ENCODE results near the gene SERPINB6. TPM values are rescaled to one million over a fixed set of nuclear protein-coding genes. Genes with fewer than 3 reads are reported as not detected.

SERPINB6 gene
- total RNA-seq, 2 experiments from 2014 or later, result 9.1 to 14.3 TPM

DNA sequence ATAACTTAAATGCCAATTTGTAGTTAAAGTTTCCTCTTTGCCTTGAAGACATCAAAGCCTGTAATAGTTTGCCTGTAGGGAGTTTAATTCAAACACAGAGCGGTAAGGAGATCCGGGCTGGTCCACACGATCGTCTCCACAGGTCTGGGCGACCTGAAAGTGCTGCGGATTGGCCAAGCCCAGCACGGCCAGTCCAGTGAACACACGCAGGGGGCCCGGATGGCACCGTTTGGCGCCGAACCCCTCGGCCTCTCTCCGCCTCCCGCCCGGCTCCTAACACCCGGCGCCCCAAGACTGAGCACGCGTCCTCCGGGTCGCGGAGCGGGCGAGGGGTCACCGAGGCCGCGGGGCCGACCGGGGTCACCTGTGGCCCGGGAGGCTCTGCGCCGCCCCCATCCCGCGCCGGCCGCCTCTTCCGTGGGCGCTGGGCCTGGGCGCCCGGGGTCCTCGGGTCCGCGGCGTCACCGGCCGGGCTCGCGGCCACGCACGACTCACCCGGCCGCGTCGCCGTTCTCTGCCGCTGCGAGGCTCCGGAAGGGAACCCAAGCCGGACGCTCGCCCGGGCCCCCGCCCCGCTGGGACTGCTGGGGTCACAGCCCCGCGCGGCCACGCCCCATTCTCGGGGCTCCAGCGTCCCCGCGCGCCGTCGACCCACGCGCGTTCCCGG is 481 bp downstream of the SERPINB6 start:
- CTCF ChIA-PET, result interaction anchor here (0.6 to 1.6 kb wide), 4 partner anchors 15 to 19 kb away, joined by 3 to 5 read pairs (median 4); no protein-coding TSS in a partner anchor
- peaks cover 29% of the 10 kb centered on the region for H3K4me1 Mint-ChIP-seq
- peak overlapping the region; percentile 79 for H3K4me3 Mint-ChIP-seq

DNA sequence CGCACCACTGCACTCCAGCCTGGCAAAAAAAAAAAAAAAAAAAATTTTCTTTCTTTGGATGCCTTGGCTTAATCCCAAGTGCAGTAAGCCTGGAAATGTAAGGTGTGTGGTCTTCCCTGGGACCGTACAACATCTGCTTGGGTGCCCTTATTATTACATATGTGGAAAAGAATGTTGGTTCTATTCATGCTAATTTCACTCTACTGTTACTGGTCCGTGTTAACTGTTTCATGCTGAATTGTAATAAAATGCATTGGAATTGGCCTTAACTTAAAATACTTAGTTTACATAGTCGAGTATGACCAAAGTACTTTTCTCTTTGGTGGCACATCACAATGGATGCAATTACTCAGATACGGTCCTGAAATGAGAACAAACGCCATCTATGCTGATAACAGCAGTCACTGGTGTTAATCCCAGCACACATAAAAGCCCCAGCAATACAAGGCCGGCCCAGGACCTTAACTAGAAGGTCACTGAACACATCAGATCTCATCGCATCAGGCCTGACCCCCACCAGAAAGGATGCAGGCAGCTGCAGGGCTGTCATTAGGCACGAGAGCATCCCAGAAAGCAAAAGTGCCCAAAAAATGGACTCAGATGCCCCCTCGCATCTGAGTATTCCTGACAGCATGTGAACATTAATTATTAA is 1.2 kb downstream of the SERPINB6 start:
- H3K27me3 Mint-ChIP-seq, result peaks cover 38% of the 10 kb centered on the region
- ChIA-PET CTCF (no interaction called here), POLR2A (no interaction called here)
- peak overlapping the region; percentile 79 for H3K4me3 Mint-ChIP-seq
- H3K36me3 Mint-ChIP-seq (ENCODE audit: low read depth), result peaks cover 7% of the 10 kb centered on the region
- H3K9me3 Mint-ChIP-seq, result peaks cover 2% of the 10 kb centered on the region
- peaks cover 26% of the 10 kb centered on the region for H3K4me1 Mint-ChIP-seq
- DNase-seq, result no peak
- peak overlapping the region; percentile 86 for H3K27ac Mint-ChIP-seq

More for the DNA sequence above, 481 bp downstream of the SERPINB6 start:
- POLR2A ChIA-PET, result no interaction called here
- DNase-seq, result peak; percentile 31
- Mint-ChIP-seq H3K36me3 (ENCODE audit: low read depth) (peaks cover 7% of the 10 kb centered on the region), H3K27ac (peak overlapping the region; percentile 86), H3K9me3 (peaks cover 2% of the 10 kb centered on the region), H3K27me3 (peaks cover 38% of the 10 kb centered on the region)

DNA sequence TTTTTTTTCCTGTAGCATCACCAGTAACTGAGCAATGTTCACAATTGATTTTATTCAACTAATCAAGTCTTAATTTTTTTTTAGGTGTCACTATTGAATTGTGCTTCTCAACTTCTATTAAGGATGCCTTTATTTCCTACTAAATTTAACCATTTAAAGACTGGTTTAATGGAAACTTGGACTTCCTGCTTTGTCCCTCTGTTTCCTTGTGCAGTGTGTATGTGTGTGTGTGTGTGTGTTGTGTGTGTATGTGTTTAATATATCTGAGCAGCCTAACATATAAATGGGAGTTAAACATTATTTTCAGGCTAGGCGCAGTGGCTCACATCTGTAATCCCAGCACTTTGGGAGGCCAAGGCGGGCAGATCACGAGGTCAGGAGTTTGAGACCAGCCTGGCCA is 1.8 kb downstream of the SERPINB6 start:
- Mint-ChIP-seq H3K4me3 (no peak overlapping the region), H3K27me3 (peaks cover 38% of the 10 kb centered on the region), H3K36me3 (ENCODE audit: low read depth) (peaks cover 7% of the 10 kb centered on the region), H3K27ac (no peak overlapping the region), H3K9me3 (peaks cover 2% of the 10 kb centered on the region), H3K4me1 (peaks cover 26% of the 10 kb centered on the region)
- DNase-seq, result no peak
- POLR2A ChIA-PET, result no interaction called here
- CTCF ChIA-PET, result no interaction called here

DNA sequence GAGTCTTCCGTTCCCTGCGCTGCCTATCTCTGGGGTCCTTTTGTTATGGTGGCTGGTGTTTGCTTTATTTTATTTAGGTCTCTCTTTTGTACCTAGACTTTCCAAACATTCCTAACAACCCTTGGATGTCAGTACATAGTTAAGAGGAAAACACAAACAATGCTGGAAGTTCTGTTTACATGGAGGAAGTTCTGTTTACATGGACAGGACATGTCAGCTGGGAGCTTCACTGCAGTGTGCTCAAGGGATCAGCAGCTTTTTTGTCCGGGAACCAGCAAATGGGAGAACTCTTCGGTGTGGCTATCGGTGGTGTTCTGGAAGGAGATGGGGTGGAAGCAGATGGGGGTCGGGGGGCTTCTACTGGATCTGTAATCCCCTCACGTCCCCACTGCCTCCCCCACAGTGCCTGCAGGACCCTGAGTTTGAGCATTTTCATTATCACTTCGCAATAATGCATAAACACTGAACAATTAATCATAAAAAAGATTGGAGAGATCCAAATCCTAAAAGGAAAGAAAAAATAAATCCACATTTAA is 2.7 kb downstream of the SERPINB6 start:
- no peak for DNase-seq
- Mint-ChIP-seq H3K27ac (no peak overlapping the region), H3K4me1 (peaks cover 26% of the 10 kb centered on the region), H3K9me3 (peaks cover 2% of the 10 kb centered on the region), H3K4me3 (no peak overlapping the region), H3K36me3 (ENCODE audit: low read depth) (peaks cover 5% of the 10 kb centered on the region), H3K27me3 (peaks cover 36% of the 10 kb centered on the region)
- ChIA-PET CTCF (no interaction called here), POLR2A (no interaction called here)

DNA sequence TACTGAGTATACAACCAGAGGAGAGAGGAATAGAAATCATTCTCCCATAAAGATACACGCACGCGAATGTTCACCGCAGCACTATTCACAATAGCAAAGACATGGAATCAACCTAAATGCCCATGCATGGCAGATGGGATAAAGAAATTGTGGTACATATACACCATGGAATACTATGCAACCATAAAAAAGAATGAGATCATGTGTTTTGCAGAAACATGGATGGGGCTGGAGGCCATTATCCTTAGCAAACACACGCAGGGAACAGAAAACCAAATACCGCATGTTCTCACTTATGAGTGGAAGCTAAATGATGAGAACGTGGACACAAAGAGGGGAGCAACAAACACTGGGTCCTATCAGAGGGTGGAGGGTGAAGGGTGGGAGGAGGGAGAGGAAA is 3.4 kb downstream of the SERPINB6 start:
- POLR2A ChIA-PET, result no interaction called here
- Mint-ChIP-seq H3K4me3 (no peak overlapping the region), H3K27me3 (peaks cover 30% of the 10 kb centered on the region), H3K4me1 (peaks cover 24% of the 10 kb centered on the region), H3K9me3 (no peaks in the 10 kb centered on the region), H3K27ac (no peak overlapping the region), H3K36me3 (ENCODE audit: low read depth) (peaks cover 2% of the 10 kb centered on the region)
- no peak for DNase-seq
- CTCF ChIA-PET, result no interaction called here

DNA sequence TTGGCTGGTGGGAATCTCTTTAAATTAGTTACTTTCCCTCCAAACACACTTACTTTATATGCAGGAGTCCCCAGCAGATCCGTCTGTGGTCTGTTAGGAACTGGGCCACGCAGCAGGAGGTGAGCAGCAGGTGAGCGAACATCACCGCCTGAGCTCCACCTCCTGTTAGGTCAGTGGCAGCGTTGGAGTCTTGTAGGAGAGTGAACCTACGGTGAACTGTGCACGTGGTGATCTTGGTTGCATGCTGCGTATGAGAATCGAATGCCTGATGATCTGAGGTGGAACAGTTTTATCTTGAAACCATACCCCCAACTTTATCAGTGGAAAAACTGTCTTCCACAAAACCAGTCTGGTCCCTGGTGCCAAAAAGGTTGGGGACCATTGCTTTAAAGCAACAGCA is 5.0 kb downstream of the SERPINB6 start:
- no peak overlapping the region for H3K4me3 Mint-ChIP-seq
- POLR2A ChIA-PET, result interaction anchor here (0.6 kb wide), 1 partner anchor 794 kb away, joined by 8 read pairs; no protein-coding TSS in a partner anchor
- H3K4me1 Mint-ChIP-seq, result peaks cover 11% of the 10 kb centered on the region
- no peaks in the 10 kb centered on the region for H3K9me3 Mint-ChIP-seq
- no peak overlapping the region for H3K27ac Mint-ChIP-seq
- H3K36me3 Mint-ChIP-seq (ENCODE audit: low read depth), result no peaks in the 10 kb centered on the region
- peaks cover 20% of the 10 kb centered on the region for H3K27me3 Mint-ChIP-seq
- DNase-seq, result no peak
- CTCF ChIA-PET, result interaction anchor here (0.9 to 2.0 kb wide), 4 partner anchors 9 to 175 kb away, joined by 3 to 7 read pairs (median 4); no protein-coding TSS in a partner anchor

DNA sequence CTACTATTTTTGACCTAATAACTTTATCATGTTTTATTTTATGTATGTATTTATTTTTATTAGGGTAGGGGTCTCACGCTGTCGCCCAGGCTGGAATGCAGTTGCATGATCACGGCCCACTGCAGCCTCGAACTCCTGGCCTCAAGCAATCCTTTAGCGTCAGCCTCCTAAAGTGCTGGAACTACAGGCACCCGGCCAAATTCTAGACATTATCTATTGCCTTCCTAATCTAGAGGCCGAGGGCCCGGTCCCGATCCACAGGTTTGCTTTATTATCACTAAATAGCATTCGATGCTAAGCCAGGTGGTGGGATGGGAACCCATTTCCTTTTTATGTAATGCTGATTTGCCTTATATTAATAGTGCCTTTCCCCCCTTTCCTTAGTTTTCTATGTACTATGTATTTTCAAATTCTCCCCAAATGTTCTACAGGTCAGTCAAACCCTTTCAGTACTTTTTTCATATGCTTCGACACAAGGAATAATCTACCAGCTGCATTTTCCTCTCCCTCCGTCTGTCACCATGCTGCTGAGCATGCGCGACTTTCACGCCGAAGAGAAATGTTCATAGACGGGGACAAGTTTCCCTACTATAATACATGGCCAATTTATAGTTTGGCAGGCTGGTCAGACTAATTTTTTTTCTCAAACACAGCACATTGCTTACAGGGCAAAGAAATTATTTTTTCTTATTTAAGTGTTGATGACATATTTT is 6.4 kb downstream of the SERPINB6 start:
- H3K27ac Mint-ChIP-seq, result no peak overlapping the region
- peaks cover 15% of the 10 kb centered on the region for H3K27me3 Mint-ChIP-seq
- ChIA-PET POLR2A (no interaction called here), CTCF (interaction anchor here (2.0 kb wide), 1 partner anchor 12 kb away, joined by 7 read pairs; no protein-coding TSS in a partner anchor)
- no peak for DNase-seq
- no peak overlapping the region for H3K4me3 Mint-ChIP-seq
- no peaks in the 10 kb centered on the region for H3K9me3 Mint-ChIP-seq
- peaks cover 3% of the 10 kb centered on the region for H3K4me1 Mint-ChIP-seq
- H3K36me3 Mint-ChIP-seq (ENCODE audit: low read depth), result no peaks in the 10 kb centered on the region

DNA sequence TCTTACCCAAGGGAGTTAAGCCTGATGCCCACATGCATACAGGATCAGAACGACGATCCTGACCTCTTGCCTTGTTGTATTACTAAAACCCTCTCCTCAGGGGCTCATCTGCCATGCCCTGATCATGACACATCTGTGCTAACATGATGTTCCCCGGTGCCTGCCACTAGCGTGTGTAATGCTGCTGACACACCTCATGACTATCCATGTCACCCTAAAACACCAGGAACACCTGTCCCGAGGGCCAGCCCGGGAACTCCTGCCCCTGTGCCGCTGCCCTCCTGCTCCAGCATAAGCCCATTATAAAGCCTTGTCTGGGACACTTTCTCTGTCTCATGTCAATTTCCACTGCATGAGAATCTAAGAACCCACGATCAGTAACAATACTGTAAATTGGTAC is 7.6 kb downstream of the SERPINB6 start:
- Mint-ChIP-seq H3K36me3 (ENCODE audit: low read depth) (no peaks in the 10 kb centered on the region), H3K4me1 (no peaks in the 10 kb centered on the region), H3K9me3 (no peaks in the 10 kb centered on the region), H3K27ac (no peak overlapping the region), H3K27me3 (peaks cover 9% of the 10 kb centered on the region), H3K4me3 (no peak overlapping the region)
- POLR2A ChIA-PET, result no interaction called here
- CTCF ChIA-PET, result no interaction called here
- DNase-seq, result no peak

DNA sequence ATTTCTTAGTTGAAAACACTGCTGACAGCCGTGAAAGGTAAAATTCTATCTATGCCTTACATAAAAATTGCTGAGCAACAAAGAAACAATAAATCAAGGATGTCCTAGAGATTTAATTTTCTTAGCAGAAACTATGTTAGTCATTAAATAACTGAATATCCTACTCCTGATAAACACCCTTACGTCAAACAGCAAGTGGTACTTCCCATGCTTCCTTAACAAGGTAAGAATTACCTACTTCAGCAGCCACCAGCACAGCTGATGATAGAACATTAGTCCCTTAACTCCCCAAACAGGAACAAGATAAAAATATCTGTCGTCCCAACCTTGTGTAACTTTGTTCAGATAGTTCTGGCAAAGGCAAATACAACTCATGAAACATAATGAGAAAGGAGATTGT is 8.7 kb downstream of the SERPINB6 start:
- Mint-ChIP-seq H3K27me3 (no peaks in the 10 kb centered on the region), H3K9me3 (no peaks in the 10 kb centered on the region)
- POLR2A ChIA-PET, result no interaction called here

DNA sequence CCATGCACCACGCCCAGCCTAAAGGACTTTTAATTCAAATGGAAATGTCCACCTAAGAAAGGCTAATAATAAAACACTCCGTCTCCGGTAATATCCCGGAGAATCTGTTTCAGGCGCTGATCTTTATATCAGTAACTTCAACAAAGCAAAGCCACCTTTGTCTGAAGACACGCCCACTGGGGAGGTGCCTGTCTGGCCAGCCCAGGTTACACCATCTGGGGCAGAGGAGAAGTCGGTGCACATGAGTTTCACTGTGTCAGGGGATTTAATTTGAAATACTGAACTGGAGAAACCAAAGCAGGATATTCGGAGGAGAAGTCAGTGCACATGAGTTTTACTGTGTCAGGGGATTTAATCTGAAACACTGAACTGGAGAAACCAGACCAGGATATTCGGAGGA is 9.4 kb downstream of the SERPINB6 start:
- no peak overlapping the region for H3K4me3 Mint-ChIP-seq
- H3K36me3 Mint-ChIP-seq (ENCODE audit: low read depth), result no peaks in the 10 kb centered on the region
- no peak for DNase-seq
- no peaks in the 10 kb centered on the region for H3K27me3 Mint-ChIP-seq
- ChIA-PET CTCF (no interaction called here), POLR2A (no interaction called here)
- no peak overlapping the region for H3K27ac Mint-ChIP-seq
- H3K9me3 Mint-ChIP-seq, result no peaks in the 10 kb centered on the region
- peaks cover 3% of the 10 kb centered on the region for H3K4me1 Mint-ChIP-seq

More for the DNA sequence above, 8.7 kb downstream of the SERPINB6 start:
- H3K27ac Mint-ChIP-seq, result no peak overlapping the region
- H3K4me3 Mint-ChIP-seq, result no peak overlapping the region
- CTCF ChIA-PET, result interaction anchor here (0.5 kb wide), 1 partner anchor 48 kb away, joined by 4 read pairs; no protein-coding TSS in a partner anchor
- H3K36me3 Mint-ChIP-seq (ENCODE audit: low read depth), result no peaks in the 10 kb centered on the region
- no peak for DNase-seq
- H3K4me1 Mint-ChIP-seq, result peaks cover 1% of the 10 kb centered on the region

DNA sequence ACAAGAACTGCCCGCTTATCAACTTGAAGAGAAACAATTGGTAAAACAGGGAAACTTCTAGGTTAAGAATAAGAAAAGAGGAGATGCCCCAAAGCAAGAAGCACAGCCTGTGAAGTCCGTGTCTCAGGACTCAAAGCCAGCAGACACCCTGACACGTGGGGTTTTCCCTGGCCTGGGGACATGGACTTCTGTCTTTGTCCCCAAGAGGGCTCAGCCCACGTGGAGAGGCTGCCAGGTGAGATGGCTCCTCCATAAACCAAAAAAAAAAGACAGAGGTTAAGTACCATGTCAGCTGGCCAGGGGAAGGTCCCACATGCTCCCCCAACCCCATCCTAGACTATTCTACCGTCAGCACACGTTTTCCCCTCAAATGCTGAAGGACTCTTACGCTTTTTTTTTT is 9.9 kb downstream of the SERPINB6 start:
- Mint-ChIP-seq H3K36me3 (ENCODE audit: low read depth) (no peaks in the 10 kb centered on the region), H3K9me3 (no peaks in the 10 kb centered on the region), H3K27ac (no peak overlapping the region), H3K4me1 (peaks cover 3% of the 10 kb centered on the region), H3K4me3 (no peak overlapping the region), H3K27me3 (no peaks in the 10 kb centered on the region)
- ChIA-PET POLR2A (interaction anchor here (0.6 kb wide), 1 partner anchor 65 kb away, joined by 4 read pairs; no protein-coding TSS in a partner anchor), CTCF (no interaction called here)
- DNase-seq, result no peak

DNA sequence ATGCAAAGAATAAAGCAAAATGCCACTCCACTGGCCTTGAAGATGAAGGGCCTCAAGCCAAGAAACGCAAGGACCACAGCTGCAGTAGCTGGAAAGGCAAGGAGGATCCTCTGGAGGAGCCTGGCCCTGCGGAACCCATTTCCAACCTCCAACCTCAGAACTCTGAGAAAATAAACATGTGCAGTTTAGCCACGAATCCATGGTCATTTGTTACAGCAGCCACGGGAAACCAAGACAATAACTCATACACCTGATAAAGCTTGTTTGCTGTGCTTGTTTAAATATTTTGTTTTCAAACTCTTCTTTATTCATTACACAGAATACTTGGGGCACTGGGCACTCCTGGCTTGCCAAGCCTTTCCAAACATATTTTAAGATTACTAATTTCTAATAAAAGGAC is 10.4 kb downstream of the SERPINB6 start:
- Mint-ChIP-seq H3K4me1 (peaks cover 3% of the 10 kb centered on the region), H3K27me3 (no peaks in the 10 kb centered on the region), H3K9me3 (no peaks in the 10 kb centered on the region), H3K36me3 (ENCODE audit: low read depth) (no peaks in the 10 kb centered on the region), H3K27ac (no peak overlapping the region), H3K4me3 (no peak overlapping the region)
- no peak for DNase-seq
- CTCF ChIA-PET, result no interaction called here
- POLR2A ChIA-PET, result interaction anchor here (0.6 kb wide), 1 partner anchor 65 kb away, joined by 4 read pairs; no protein-coding TSS in a partner anchor
